Psoas muscle (tissue), 8 donors: ENCODE data around the gene EIF5. TPM values are rescaled to one million over a fixed set of nuclear protein-coding genes. Genes with fewer than 3 reads are reported as not detected.

Source experiments
- ATAC-seq, 4 donors: fragments of 200-7000 bp; cut with Tn5 transposase; one replicate each; pipeline ENCODE4 v1.9.1; 2020; ENCODE audit warnings: moderate library complexity in 3 of 4, mild to moderate bottlenecking in 2 of 4
- DNase-seq, 2 donors: peaks; one replicate each; pipeline ENCODE4 v3.0.0-alpha.2; 2020
- H3K27ac ChIP-seq: fragments of 200-600 bp; one replicate; pipeline ENCODE4 v1.8.0; 2022
- H3K27me3 ChIP-seq, 3 donors: fragments of 200-600 bp in 1 of 3; one replicate each; pipeline versions ENCODE4 v1.6.1 to v1.8.0; 2013 to 2022; ENCODE audit warnings: low read length in 2 of 3, mild to moderate bottlenecking in 2 of 3, moderate library complexity in 1 of 3; ENCODE audit not compliant: insufficient read depth in 3 of 3
- H3K36me3 ChIP-seq, 2 donors: fragments of 200-600 bp in 1 of 2; one replicate each; pipeline versions ENCODE4 v1.6.1 to v1.8.0; 2013 to 2022; ENCODE audit warnings: low read depth in 1 of 2, mild to moderate bottlenecking in 1 of 2, moderate library complexity in 1 of 2; ENCODE audit not compliant: insufficient read depth in 1 of 2
- H3K4me1 ChIP-seq: fragments of 200-600 bp; one replicate; pipeline ENCODE4 v1.8.0; 2022
- H3K4me3 ChIP-seq: fragments of 200-600 bp; one replicate; pipeline ENCODE4 v1.8.0; 2022; ENCODE audit warnings: mild to moderate bottlenecking
- H3K9me3 ChIP-seq: fragments of 200-600 bp; one replicate; pipeline ENCODE4 v1.8.0; 2022
- CTCF ChIP-seq: fragments of 200-600 bp; IDR thresholded peaks from one replicate; pipeline ENCODE4 v1.8.0; 2022; ENCODE audit warnings: antibody characterized with exemption
- WGBS, 3 donors: extraction: QIAGEN DNeasy Blood & Tissue Kit; methylation state at CpG; one replicate each; pipeline versions ENCODE4 v1.1.6 to v1.1.7; 2013; 5-methylcytosine and 5-hydroxymethylcytosine counted together
- intact Hi-C, 2 donors: fragments of 100-400 bp; cut with DNase I; formaldehyde crosslinking; loops; one replicate each; pipeline versions ENCODE4 v1.11.0 to v1.14.2; 2022
- polyA plus RNA-seq, 3 donors: library from polyadenylated mRNA; stranded (reverse); fragments of 200-250 nt; gene quantifications; one replicate each; pipeline ENCODE4 v1.2.3, GENCODE V29; 2013
- total RNA-seq, 4 donors: library from RNA; stranded (reverse); fragmentation: NEBNext Ultra II Directional in 2 of 4; extraction: Animal tissue kit (Norgen Biotek cat#: 25700) in 2 of 4; gene quantifications; one replicate each; pipeline versions ENCODE4 v1.2.1 to v1.2.4, GENCODE V29; 2021 to 2023
- donor health status: healthy with polysubstance abuse.
- donor health status: DM: no; HTN: no; CAD: no; lungs with moderate emphysema.
- donor health status: Bipolar disorder and iron deficiency.
- donor health status: healthy.
- donor health status: DM: yes; HTN: yes; CAD: no.
- donor health status: DM: no; HTN: no; CAD: no.
- donor health status: DM: no; HTN: no; CAD: no.
- donor health status: DM: yes; HTN: yes; CAD: no.

The EIF5 gene
- total and polyA plus RNA-seq, 7 donors: 163 to 535 (median 381) TPM

GRCh38 chr14:103392106-103392505 lies 58.1 kb downstream of the EIF5 start:
- WGBS, 3 donors: 57 to 83% (median 65%) methylated on average over 5 of the region's 5 CpGs
- Histone ChIP-seq H3K27me3 (no peaks in the 10 kb centered on the region), H3K36me3 (no peaks in the 10 kb centered on the region), H3K27ac (peak overlapping the region; percentile 21), H3K9me3 (no peaks in the 10 kb centered on the region), H3K4me1 (peaks cover 71% of the 10 kb centered on the region), H3K4me3 (no peak overlapping the region)
- no peak for TF ChIP-seq CTCF
- ATAC-seq (no peak), DNase-seq (no peak)
- intact Hi-C loops: loop anchor here in 1 of 2 donors (5.0 kb wide), 1 partner anchor 50 kb away; no protein-coding TSS in a partner anchor

GRCh38 chr14:103392572-103392971 lies 58.5 kb downstream of the EIF5 start:
- Histone ChIP-seq H3K4me3 (no peak overlapping the region), H3K9me3 (no peaks in the 10 kb centered on the region), H3K36me3 (no peaks in the 10 kb centered on the region), H3K27me3 (no peaks in the 10 kb centered on the region), H3K27ac (peak overlapping the region; percentile 75), H3K4me1 (peaks cover 68% of the 10 kb centered on the region)
- WGBS, 3 donors: 90 to 97% (median 92%) methylated on average over 8 of the region's 8 CpGs
- no peak for TF ChIP-seq CTCF
- ATAC-seq: no peak
- intact Hi-C loops: loop anchor here in 1 of 2 donors (5.0 kb wide), 1 partner anchor 50 kb away; no protein-coding TSS in a partner anchor
- DNase-seq: no peak

GRCh38 chr14:103393070-103393469 lies 59.0 kb downstream of the EIF5 start:
- DNase-seq (no peak), ATAC-seq (peak in 1 of 4 donors; percentile 9)
- no peak overlapping the region for H3K4me3 ChIP-seq
- TF ChIP-seq CTCF: no peak
- H3K9me3 ChIP-seq: no peaks in the 10 kb centered on the region
- H3K27ac ChIP-seq: peak overlapping the region; percentile 75
- WGBS, 3 donors: 25 to 49% (median 35%) methylated on average over 6 of the region's 6 CpGs
- no peaks in the 10 kb centered on the region for H3K27me3 ChIP-seq
- H3K4me1 ChIP-seq: peaks cover 66% of the 10 kb centered on the region
- H3K36me3 ChIP-seq: no peaks in the 10 kb centered on the region
- intact Hi-C loops: loop anchor here in 1 of 2 donors (5.0 kb wide), 1 partner anchor 49 kb away; no protein-coding TSS in a partner anchor

- Histone ChIP-seq H3K9me3 (no peaks in the 10 kb centered on the region), H3K27ac (peak overlapping the region; percentile 75), H3K36me3 (no peaks in the 10 kb centered on the region), H3K27me3 (no peaks in the 10 kb centered on the region), H3K4me3 (peak overlapping the region; percentile 15), H3K4me1 (peaks cover 69% of the 10 kb centered on the region)
- peak; percentile 82 for TF ChIP-seq CTCF
- peak; percentile 40 to 67 (median 51) for ATAC-seq
- intact Hi-C loops: loop anchor here in 1 of 2 donors (5.0 kb wide), 1 partner anchor 48 kb away; no protein-coding TSS in a partner anchor
- DNase-seq: no peak
- 18 to 27% (median 18%) methylated on average over 9 of the region's 9 CpGs for WGBS, 3 donors
Observed at GRCh38 chr14:103393676-103394626, 59.9 kb downstream of the EIF5 start.

Other genes starting within 250 kb of the EIF5 start
- under 1 TPM in 2 of 4 donors, not detected in 2; 0.23 to 0.30 TPM for gene EXOC3L4, start 239.5 kb upstream of the EIF5 start, total RNA-seq
- gene EXOC3L4, start 239.5 kb upstream of the EIF5 start, polyA plus RNA-seq: under 1 TPM in 2 of 3 donors, not detected in 1; 0.12 to 0.33 TPM
- 100 to 1,000 TPM in 1 of 4 donors, 10 to 100 TPM in 3; 25.7 to 146 (median 39.1) TPM for gene TNFAIP2, start 210.8 kb upstream of the EIF5 start, total RNA-seq
- gene TNFAIP2, start 210.8 kb upstream of the EIF5 start, polyA plus RNA-seq: 10 to 100 TPM; 32.2 to 97.4 (median 52.3) TPM
- gene MARK3, start 51.2 kb downstream of the EIF5 start, total RNA-seq: 10 to 100 TPM; 56.0 to 75.9 (median 66.7) TPM
- 10 to 100 TPM; 46.1 to 89.2 (median 53.5) TPM for gene MARK3, start 51.2 kb downstream of the EIF5 start, polyA plus RNA-seq
- 100 to 1,000 TPM in 1 of 4 donors, 10 to 100 TPM in 3; 19.5 to 116 (median 33.0) TPM for gene CKB, start 188.6 kb downstream of the EIF5 start, total RNA-seq
- gene CKB, start 188.6 kb downstream of the EIF5 start, polyA plus RNA-seq: 100 to 1,000 TPM in 1 of 3 donors, 10 to 100 TPM in 2; 21.2 to 383 (median 67.0) TPM
- gene TRMT61A, start 195.0 kb downstream of the EIF5 start, total RNA-seq: 10 to 100 TPM in 1 of 4 donors, 1 to 10 TPM in 3; 6.5 to 12.7 (median 7.8) TPM
- gene TRMT61A, start 195.0 kb downstream of the EIF5 start, polyA plus RNA-seq: 10 to 100 TPM; 13.1 to 29.5 (median 13.3) TPM
- gene BAG5, start 228.4 kb downstream of the EIF5 start, total RNA-seq: 10 to 100 TPM; 15.4 to 29.5 (median 23.2) TPM
- gene BAG5, start 228.4 kb downstream of the EIF5 start, polyA plus RNA-seq: 10 to 100 TPM in 2 of 3 donors, 1 to 10 TPM in 1; 8.7 to 25.4 (median 14.1) TPM
- gene COA8, start 228.7 kb downstream of the EIF5 start, total RNA-seq: 100 to 1,000 TPM in 1 of 4 donors, 10 to 100 TPM in 3; 73.6 to 101 (median 80.0) TPM
- 100 to 1,000 TPM; 118 to 171 (median 141) TPM for gene COA8, start 228.7 kb downstream of the EIF5 start, polyA plus RNA-seq